Measurements from ENCODE around the gene EOLA1.
"Not testable (repeated sequence)": the region's sequence is repeated elsewhere in the genome, so short reads cannot be mapped to it uniquely, and the experiment has no call there.

EOLA1 gene

DNA sequence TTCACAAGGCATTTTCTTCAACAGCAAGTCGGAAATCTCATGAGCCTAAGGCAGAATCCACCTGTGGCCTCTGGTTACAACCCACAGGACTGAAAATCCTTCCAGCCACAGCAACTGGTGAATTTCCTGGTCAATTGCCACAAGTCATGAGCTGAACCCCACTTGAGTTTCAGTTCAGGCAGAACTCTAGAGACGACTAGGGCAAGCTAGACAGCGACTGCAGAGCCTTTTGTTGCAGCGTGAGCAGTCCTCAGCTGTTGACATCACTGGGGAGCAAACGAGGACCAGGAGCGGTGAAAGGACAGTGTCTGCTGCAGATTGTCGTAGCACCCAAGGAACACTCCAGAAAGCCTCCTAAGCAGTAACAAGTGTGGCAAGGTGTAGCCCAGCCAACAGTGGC is 55.1 kb downstream of the EOLA1 start:
- not testable (repeated sequence) for DNase-seq
